Inflammatory macrophage treated with lipopolysaccharide for 4 hours (primary cell): ENCODE results near the gene ZFPM1.
"Not testable (repeated sequence)": the region's sequence is repeated elsewhere in the genome, so short reads cannot be mapped to it uniquely, and the experiment has no call there.

Source experiments
- DNase-seq: peaks from one replicate; pipeline ENCODE4 v3.0.0-alpha.2; 2020

Gene ZFPM1

GRCh38 chr16:88483392-88483641 lies 30.2 kb downstream of the ZFPM1 start:
- no peak for DNase-seq

- DNase-seq = no peak
Observed at GRCh38 chr16:88484505-88485365, 31.7 kb downstream of the ZFPM1 start.

GRCh38 chr16:88485366-88485741 lies 32.3 kb downstream of the ZFPM1 start:
- DNase-seq = not testable (repeated sequence)

- DNase-seq = no peak
Observed at GRCh38 chr16:88486398-88487123, 33.5 kb downstream of the ZFPM1 start.

GRCh38 chr16:88487124-88487432 lies 34.0 kb downstream of the ZFPM1 start:
- no peak for DNase-seq

GRCh38 chr16:88487920-88488851 lies 35.1 kb downstream of the ZFPM1 start:
- DNase-seq = no peak

GRCh38 chr16:88489163-88489741 lies 36.2 kb downstream of the ZFPM1 start:
- DNase-seq = no peak

- no peak for DNase-seq
Observed at GRCh38 chr16:88491001-88491559, 38.0 kb downstream of the ZFPM1 start.

- no peak for DNase-seq
Observed at GRCh38 chr16:88491560-88492310, 38.7 kb downstream of the ZFPM1 start.

- no peak for DNase-seq
Observed at GRCh38 chr16:88493879-88494278, 40.8 kb downstream of the ZFPM1 start.

- DNase-seq = no peak
Observed at GRCh38 chr16:88494335-88495154, 41.5 kb downstream of the ZFPM1 start.

- DNase-seq = no peak
Observed at GRCh38 chr16:88495268-88495772, 42.2 kb downstream of the ZFPM1 start.

GRCh38 chr16:88497561-88498462 lies 44.7 kb downstream of the ZFPM1 start:
- no peak for DNase-seq

- DNase-seq = no peak
Observed at GRCh38 chr16:88498576-88499208, 45.6 kb downstream of the ZFPM1 start.

- DNase-seq = no peak
Observed at GRCh38 chr16:88499292-88499691, 46.2 kb downstream of the ZFPM1 start.

- no peak for DNase-seq
Observed at GRCh38 chr16:88499836-88500251, 46.8 kb downstream of the ZFPM1 start.

- DNase-seq = no peak
Observed at GRCh38 chr16:88500255-88500661, 47.2 kb downstream of the ZFPM1 start.

GRCh38 chr16:88502371-88502770 lies 49.3 kb downstream of the ZFPM1 start:
- DNase-seq = no peak

- no peak for DNase-seq
Observed at GRCh38 chr16:88502776-88503280, 49.7 kb downstream of the ZFPM1 start.
